Effector CD4-positive, alpha-beta T cell (primary cell): ENCODE measurements around the gene ICAM5.
"Not testable (repeated sequence)": the region's sequence is repeated elsewhere in the genome, so short reads cannot be mapped to it uniquely, and the experiment has no call there.

ENCODE experiments used
- DNase-seq: peaks from one replicate; pipeline ENCODE4 v3.0.0-alpha.2; 2020
- total RNA-seq: gene quantifications from one replicate; lab custom pipeline; 2026; lab: John Stamatoyannopoulos, UW

Gene ICAM5, protein sequence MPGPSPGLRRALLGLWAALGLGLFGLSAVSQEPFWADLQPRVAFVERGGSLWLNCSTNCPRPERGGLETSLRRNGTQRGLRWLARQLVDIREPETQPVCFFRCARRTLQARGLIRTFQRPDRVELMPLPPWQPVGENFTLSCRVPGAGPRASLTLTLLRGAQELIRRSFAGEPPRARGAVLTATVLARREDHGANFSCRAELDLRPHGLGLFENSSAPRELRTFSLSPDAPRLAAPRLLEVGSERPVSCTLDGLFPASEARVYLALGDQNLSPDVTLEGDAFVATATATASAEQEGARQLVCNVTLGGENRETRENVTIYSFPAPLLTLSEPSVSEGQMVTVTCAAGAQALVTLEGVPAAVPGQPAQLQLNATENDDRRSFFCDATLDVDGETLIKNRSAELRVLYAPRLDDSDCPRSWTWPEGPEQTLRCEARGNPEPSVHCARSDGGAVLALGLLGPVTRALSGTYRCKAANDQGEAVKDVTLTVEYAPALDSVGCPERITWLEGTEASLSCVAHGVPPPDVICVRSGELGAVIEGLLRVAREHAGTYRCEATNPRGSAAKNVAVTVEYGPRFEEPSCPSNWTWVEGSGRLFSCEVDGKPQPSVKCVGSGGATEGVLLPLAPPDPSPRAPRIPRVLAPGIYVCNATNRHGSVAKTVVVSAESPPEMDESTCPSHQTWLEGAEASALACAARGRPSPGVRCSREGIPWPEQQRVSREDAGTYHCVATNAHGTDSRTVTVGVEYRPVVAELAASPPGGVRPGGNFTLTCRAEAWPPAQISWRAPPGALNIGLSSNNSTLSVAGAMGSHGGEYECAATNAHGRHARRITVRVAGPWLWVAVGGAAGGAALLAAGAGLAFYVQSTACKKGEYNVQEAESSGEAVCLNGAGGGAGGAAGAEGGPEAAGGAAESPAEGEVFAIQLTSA
- 0.56 reads per million for total RNA-seq

DNA sequence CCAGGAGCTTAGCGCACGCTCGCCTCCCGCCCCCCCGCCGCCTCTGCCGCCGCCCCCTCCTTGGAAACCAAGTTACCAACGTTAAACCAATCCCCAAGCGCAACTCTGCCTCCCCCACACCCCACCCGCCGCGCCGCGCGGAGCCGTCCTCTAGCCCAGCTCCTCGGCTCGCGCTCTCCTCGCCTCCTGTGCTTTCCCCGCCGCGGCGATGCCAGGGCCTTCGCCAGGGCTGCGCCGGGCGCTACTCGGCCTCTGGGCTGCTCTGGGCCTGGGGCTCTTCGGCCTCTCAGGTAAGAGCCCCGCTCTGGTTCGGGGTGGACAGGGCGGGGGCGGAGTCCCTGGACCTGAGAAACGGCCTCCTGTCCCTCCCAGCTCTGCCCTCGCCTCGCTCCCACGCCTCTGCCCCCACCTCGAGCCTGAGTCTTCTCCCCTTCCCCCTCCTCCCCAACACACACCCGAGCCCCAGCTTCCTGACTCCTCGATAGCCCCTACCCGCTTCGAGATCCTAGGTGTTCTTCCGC lies at the start of gene ICAM5:
Gene ICAM5, plus strand, starts transcription at position 117 of the 521 bp plus-strand sequence. Its CDS starts 92 bp downstream, at position 209.
- peak; percentile 6 for DNase-seq

DNA sequence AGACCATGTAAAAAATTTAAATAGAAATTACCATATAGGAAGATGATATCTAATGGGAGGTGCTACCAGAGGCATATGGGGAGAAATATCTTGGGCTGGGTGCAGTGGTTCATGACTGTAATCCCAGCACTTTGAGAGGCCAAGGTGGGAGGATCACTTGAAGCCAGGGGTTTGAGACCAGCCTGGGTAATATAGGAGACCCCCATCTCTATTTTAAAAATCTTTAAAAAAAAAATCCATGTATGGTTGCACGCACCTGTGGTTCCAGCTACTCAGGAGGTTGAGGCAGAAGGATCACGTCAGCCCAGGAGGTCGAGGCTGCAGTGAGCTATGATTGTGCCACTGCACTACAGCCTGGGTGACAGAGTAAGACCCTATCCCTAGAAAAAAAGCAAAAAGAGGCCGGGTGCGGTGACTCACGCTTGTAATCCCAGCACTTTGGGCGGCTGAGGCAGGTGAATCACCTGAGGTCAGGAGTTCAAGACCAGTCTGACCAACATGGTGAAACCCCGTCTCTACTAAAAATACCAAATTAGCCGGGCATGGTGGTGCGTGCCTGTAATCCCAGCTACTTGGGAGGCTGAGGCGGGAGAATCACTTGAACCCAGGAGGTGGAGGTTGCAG lies 47.8 kb upstream of the ICAM5 start:
- DNase-seq = not testable (repeated sequence)

DNA sequence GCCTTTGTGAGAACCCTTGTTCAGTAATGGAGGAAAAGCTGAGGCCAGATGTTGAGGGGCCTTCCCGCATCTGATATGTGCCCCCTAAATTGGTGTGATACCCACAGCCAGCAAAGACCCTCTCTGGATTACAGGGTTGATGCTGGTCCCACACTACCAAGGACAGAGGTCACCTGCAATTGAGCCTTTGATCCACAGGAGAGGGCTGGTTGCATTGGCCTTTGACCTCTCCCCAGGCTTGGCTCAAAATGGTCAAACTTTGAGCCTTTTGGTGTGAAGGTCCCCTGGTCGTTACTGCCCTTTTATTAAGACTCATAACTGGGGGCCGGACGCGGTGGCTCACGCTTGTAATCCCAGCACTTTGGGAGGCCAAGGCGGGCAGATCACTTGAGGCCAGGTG lies 46.1 kb upstream of the ICAM5 start:
- no peak for DNase-seq

DNA sequence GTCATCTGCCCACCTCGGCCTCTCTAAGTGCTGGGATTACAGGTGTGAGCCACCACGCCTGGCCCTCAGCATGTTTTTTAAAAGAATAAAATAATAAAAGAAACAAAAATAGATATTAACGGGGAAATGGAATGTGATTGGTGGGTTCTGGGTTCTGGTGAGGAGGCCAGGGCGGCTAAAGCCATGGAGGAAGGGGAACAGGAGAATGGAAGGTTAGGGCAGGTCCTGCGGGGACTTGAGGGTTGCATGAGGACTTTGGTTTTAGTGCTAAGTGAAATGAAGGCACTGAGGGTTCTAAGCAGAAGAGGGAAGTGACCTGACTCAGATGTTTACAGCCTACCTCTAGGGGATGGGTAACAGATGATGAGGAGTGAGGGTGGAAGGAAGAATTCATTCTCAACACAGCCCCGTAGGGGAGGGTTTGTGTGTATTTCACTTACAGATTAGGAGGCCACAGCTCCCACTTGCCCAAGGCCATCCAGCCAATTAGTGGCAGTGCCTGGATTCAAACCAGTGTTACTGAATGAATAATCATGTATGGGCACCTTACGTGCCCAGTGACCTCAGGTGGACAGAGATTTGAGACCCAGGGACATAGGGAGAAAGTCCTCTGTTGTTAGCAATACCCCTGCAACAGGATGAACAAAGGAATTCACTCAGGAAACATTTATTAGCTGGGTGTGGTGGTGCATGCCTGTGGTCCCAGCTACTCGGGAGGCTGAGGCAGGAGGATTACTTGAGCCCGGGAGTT lies 44.4 kb upstream of the ICAM5 start:
- no peak for DNase-seq

DNA sequence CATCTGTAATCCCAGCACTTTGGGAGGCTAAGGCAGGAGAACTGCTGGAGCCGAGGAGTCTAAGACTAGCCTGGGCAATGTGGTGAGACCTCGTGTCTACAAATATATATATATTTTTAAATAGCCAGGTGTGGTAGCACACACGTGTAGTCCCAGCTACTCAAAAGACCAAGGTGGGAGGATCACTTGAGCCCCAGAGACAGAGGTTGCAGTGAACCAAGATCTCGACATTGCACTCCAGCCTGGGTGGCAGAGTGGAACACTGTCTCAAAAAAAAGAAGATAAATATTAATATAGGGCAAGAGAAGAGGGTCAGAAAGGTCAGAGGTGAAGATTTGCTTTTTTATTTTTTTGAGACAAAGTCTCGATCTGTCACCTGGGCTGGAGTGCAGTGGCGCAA lies 43.2 kb upstream of the ICAM5 start:
- DNase-seq = no peak

DNA sequence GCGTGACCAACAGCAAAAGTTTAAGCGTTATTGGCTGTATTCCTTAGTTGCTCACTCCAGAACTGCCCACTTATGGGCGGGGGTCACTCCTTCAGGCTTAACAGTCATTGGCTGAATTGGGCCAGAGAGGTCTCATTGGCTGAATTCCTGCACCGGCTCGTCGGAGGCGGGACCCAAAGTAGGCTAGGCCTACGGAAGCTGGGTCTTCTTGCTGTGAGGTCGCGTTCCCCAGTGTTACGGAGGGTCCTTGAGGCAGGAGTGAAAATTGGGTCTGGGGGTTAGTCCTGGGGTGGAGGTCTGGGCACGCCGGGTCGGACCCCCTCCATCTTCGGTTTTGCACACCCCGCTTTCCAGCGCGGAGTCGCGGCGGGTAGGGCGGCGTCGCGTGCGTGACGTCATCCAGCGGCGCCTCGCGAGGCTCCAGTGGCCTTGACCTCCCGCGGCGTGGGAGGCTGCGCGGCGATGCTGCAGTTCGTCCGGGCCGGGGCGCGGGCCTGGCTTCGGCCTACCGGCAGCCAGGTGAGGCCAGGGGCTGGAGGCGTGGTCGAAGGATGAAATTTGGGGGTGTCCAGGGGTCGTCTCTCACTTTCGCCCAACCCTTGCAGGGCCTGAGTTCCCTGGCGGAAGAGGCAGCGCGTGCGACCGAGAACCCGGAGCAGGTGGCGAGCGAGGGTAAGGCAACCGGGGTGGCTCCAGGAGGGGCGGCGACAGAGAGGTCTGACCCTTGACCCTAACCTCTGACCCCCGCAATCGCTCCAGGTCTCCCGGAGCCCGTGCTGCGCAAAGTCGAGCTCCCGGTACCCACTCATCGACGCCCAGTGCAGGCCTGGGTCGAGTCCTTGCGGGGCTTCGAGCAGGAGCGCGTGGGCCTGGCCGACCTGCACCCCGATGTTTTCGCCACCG lies 37.7 kb upstream of the ICAM5 start, which contains the start of gene MRPL4:
Gene MRPL4, plus strand, starts transcription at position 423 of the 903 bp plus-strand sequence. Its CDS starts 40 bp downstream, at position 463.
- peak; percentile 95 for DNase-seq

DNA sequence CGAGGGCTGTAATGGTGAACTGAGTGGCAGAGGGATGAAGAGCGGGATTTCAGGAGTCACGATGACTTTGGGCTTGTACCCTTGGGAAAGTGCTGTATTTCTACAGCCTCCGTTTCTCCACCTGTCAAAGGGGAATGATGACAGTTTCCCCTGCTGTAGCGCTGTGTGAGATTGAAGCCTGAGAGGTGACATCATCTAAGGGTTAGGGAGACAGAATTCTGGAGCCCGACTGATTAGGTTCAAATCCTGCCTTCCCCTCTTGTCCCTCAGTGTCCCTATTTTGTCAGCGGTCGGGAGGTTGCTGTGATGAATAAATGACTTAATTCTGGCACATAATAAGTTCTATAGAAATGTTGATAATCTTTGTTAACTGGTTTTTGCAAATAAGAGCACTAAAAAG lies 37.0 kb upstream of the ICAM5 start:
- no peak for DNase-seq

DNA sequence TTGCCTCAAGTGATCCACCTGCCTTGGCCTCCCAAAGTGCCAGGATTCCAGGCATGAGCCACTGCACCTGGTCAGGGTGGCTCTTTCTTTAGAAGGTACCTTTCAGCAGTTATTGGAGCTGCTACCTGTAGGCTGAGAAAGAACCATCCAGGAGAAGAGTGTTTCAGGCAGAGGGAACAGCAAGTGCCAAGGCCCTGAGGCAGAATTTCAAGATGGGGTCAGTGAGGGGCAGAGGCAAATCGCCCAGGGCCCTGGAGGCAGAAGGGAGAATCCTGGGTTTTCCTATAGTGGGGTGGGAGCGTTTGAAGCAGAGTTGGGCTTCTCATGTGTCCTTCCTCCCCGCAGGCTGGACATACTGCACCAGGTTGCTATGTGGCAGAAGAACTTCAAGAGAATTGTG lies 35.5 kb upstream of the ICAM5 start:
- DNase-seq = no peak

DNA sequence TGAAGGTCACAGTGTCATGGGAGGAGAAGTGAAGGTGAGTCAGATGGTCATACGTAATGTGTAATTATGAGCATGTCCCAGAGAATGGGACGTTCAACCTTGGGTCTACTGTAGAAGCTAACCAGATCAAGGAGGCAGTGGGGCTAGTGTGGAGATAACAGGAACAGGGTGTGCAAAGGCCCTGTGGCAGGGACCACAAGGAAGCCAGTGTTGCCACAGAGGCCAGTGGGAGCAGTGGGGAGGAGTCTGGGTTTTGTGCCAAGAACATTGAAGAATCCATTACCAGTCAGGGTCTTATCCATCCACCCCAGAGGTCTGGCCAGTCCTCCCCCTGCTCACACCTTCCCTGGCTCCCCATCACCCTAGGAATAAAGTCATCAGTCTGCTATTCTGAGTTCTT lies 34.4 kb upstream of the ICAM5 start:
- DNase-seq = no peak

DNA sequence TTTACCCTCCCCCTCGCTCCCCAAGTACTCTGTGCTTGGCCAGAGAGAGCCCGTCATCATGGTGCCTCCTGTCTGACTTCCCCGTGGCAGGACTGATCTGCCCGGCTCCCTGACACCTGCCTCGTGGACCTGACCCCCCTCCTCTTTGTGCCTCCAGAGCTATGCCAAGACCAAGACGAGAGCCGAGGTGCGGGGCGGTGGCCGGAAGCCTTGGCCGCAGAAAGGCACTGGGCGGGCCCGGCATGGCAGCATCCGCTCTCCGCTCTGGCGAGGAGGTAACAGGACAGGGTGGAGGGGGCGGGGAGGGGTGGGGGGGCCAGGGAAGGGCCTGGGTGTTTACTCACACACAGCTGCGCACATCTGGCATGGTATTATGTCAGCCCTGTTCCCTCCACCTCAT lies 33.2 kb upstream of the ICAM5 start:
- no peak for DNase-seq

DNA sequence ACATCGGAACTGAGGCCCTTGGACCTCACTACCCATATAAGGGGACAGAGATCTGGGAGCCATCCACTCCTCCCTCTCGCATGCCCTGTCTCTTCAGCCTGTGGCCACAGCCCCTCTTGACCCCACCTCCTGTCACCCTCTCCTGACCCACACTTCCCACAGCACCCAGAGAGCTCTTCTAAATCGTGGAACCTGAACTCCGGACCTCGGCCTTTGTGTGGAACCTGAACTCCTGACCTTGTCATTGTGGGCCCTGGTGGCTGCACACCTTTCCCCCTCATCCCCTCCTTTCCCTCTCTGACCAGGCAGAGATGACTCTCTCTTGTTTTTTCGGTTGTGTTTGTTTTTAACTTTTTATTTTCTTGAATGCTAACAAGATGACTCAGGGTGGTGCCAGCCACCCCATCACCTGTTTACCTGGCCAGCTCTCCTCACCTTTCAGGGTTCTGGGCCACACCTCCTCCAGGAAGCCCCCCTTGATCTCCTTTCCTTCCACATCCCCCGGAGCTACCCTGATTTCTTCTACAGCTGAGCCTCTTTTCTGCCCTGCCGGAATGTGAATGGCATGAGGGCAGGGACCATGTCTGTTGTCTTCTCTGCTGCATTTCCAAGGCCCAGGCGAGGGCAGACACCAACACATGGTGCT lies 32.7 kb upstream of the ICAM5 start:
- DNase-seq = no peak

DNA sequence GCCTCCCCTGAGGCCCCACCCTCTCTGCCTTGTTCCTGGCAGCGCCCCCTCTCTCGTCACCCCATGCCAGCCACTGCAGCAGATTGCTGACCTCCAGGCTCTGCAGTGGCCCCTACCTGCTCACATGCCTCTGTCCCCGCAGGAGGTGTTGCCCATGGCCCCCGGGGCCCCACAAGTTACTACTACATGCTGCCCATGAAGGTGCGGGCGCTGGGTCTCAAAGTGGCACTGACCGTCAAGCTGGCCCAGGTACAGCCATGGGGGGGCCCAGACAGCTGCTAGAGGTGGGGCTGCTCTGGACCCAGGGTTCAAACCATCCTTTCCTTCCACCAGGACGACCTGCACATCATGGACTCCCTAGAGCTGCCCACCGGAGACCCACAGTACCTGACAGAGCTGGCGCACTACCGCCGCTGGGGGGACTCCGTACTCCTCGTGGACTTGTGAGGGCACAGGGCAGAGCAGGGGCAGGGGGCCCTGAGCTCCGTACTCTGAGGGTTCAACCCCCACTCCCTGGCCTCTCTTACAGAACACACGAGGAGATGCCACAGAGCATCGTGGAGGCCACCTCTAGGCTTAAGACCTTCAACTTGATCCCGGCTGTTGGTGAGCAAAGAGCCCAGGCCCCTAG lies 31.6 kb upstream of the ICAM5 start:
- no peak for DNase-seq

DNA sequence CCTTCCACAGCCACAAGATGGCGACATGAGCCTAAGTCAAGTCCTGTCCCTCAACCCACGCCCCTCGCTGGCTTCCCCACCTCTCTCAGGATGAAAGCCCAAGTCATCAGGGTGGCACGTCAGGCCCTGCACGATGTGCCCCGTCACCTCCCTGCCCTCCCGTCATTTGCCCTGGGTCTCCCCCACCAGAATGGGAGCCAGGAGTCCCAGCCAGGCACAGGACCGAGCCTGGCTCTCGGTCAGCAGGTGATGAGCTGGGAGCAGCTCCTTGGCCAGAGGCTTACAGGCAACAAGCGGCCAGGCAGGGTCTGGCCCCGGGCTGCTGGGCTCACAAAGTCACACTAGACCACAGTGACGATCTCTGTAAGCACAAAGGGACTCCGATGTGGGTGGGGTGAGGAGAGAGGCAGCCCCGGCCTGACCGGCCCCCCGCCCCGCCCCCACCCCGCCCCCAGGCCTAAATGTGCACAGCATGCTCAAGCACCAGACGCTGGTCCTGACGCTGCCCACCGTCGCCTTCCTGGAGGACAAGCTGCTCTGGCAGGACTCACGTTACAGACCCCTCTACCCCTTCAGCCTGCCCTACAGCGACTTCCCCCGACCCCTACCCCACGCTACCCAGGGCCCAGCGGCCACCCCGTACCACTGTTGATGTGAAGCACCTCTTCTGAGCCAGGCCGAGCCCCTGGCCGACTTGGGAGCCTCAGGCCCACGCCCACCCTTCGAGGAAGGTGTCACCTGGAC lies 30.4 kb upstream of the ICAM5 start:
- DNase-seq = peak; percentile 84

DNA sequence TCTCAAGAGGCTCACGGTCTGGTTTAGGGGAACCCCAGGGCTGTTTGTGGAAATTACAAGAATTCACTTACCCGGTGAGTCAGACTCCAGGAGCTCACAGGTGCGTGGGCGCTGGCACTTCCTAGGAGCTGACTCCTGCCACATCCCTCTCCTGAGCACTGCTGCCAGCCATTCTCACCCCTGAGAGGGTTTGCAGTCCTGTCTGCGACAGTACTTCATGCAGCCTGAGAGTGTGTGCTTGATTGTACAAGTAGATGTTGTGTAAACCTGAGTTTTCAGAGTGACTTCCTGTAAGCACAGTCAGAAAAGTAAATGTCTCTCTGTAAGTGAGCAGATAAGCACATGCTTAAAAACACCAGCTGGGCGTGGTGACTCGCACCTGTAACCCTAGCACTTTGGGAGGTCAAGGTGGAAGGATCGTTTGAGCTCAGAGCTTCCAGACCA lies 29.6 kb upstream of the ICAM5 start:
- DNase-seq = no peak

DNA sequence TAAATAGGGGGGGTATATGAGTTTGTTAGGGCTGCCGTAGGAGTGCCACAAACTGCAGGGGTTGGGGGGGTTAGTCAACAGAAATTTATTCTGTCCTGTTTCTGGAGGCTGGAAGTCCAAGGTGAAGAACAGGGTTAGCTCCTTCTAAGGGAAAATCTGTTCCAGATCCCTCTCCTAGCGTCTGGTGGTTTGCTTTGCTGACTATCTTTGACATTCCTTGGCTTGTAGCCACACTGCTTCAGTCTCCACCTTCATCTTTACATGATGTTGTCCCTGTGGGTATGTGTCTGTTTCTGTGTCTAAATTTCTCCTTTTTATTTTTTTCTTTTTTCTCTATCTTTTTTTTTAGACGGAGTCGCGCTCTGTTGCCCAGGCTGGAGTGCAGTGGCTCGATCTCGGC lies 27.0 kb upstream of the ICAM5 start:
- DNase-seq = no peak

DNA sequence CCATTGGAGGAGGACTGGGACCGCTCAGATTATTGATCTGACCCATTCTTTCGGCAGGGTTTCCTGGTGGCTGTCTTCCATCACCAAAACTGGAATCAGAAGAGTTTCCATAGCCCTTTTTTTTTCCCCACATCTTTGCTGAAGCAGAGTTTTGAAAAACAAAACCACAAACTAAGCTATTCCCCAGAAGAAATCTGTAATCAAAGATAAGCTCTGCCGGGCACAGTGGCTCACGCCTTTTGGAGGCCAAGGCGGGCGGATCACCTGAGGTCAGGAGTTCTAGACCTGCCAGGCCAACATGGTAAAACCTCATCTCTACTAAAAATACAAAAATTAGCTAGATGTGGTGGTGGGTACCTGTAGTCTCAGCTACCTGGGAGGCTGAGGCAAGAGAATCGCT lies 23.0 kb upstream of the ICAM5 start:
- no peak for DNase-seq

DNA sequence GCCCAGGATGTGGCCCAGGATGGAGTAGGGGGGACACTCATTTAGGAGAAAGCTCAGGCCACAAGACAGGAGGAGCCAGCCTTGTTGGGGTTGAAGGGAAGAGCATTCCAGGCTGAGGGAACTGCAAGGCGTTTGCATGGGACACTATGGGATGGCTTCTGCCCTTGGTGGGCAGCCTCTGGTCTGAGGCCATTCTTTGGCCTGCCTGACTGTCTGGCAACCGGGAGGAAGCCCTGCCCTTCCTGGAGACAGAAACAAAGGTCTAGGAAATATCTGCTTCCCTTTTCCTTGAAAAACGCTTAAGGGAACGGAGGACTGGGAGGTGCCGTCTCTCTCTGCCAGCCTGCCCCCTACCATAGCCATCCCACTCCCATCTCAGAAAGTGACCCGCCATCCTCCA lies 21.7 kb upstream of the ICAM5 start:
- DNase-seq = no peak

DNA sequence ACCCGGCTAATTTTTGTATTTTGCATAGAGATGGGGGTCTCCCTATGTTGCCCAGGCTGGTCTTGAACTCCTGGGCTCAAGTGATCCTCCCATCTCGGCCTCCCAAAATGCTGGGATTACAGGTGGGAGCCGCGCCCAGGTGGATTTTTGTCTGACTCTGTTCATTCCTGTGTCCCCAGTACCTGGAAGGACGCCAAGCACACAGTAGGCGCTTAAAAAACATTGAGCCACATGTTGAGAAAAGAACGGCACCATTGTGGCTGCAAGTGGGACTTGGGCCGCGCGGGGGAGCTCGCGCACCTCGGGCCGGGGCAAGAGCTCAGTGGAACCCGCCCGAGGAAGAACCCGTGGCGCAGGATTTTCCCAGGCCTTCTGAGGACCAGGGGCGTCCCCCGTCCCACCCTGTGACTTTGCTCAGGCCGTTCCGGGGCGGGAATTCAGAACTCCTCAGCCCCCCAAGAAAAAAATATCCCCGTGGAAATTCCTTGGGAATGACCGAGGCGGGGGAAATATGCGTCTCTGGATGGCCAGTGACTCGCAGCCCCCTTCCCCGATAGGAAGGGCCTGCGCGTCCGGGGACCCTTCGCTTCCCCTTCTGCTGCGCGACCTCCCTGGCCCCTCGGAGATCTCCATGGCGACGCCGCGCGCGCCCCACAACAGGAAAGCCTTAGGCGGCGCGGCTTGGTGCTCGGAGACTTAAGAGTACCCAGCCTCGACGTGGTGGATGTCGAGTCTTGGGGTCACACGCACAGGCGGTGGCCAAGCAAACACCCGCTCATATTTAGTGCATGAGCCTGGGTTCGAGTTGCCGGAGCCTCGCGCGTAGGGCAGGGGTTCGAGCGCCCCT lies 20.2 kb upstream of the ICAM5 start:
- DNase-seq = peak; percentile 78
